GM12875 (cell line): ENCODE measurements around the gene ATXN10.

Source experiments
- H3K4me3 ChIP-seq: one replicate; pipeline ENCODE4 v1.5.1; 2011; ENCODE audit warnings: low read depth, low read length, control low read depth
- TF ChIP-seq, protein P1 (sequence below): IDR thresholded peaks from 2 replicates; pipeline ENCODE4 v1.5.1; 2011; ENCODE audit warnings: low read depth, mild to moderate bottlenecking, control low read depth, inconsistent platforms, low read length, moderate library complexity, borderline replicate concordance; ENCODE audit not compliant: insufficient read depth

ATXN10 gene

GRCh38 chr22:45688600-45689080 lies 17.0 kb downstream of the ATXN10 start:
- no peak overlapping the region for H3K4me3 ChIP-seq
- TF ChIP-seq, protein P1, sequence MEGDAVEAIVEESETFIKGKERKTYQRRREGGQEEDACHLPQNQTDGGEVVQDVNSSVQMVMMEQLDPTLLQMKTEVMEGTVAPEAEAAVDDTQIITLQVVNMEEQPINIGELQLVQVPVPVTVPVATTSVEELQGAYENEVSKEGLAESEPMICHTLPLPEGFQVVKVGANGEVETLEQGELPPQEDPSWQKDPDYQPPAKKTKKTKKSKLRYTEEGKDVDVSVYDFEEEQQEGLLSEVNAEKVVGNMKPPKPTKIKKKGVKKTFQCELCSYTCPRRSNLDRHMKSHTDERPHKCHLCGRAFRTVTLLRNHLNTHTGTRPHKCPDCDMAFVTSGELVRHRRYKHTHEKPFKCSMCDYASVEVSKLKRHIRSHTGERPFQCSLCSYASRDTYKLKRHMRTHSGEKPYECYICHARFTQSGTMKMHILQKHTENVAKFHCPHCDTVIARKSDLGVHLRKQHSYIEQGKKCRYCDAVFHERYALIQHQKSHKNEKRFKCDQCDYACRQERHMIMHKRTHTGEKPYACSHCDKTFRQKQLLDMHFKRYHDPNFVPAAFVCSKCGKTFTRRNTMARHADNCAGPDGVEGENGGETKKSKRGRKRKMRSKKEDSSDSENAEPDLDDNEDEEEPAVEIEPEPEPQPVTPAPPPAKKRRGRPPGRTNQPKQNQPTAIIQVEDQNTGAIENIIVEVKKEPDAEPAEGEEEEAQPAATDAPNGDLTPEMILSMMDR = no peak

DNA sequence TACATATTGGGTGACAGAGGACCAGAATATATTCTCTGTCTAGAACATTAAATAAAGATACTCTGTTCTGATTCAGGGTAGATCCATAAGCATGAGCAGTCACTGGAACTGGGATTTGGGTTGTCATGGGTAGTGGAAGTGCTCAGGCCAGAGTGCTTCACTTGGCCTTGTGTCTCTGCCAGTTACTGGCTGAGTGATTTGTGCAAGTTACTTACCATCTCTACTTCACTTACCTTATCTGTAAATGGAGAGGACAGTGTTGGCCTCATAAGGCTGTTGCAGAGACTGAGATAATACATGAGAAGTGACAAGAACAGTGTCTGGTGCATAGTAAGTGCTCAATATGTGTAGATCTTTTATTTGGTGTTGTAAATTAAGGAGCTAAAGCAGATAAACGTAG lies 17.6 kb downstream of the ATXN10 start:
- H3K4me3 ChIP-seq = no peak overlapping the region
- TF ChIP-seq, protein P1 = no peak

DNA sequence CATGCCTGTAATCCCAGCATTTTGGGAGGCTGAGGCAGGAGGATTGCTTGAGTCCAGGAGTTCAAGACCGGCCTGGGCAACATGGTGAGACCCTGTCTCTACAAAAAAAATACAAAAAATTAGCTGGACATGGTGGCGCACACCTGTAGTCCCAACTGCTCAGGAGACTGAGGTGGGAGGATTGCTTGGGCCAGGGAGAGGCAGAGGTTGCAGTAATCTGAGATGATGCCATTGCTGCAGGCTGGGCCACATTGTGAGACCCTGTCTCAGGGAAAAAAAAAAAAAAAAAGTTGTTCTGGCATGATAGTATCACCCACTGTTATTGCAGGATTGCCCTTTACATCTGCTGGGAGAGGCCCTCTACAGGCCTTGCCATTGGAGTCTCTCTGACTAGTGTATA lies 18.4 kb downstream of the ATXN10 start:
- TF ChIP-seq, protein P1 = no peak
- no peak overlapping the region for H3K4me3 ChIP-seq

DNA sequence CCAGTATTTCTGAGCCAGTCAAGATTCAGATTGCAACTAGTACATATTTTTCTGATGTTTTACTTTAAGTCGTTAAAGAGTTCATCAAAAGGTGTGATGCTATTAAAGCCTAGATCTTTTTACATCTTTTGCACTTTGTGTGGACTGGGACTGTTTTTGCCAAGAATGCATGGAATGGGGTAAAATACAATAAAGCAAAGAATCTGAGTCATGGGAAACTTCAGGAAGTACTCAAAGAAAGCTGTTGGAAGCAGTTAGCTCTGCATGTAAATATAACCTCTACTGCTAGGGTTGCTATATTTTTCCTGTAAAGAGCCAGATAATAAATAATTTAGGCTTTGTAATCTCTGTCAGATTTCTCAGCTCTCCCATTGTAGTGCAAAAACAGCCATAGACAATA lies 20.9 kb downstream of the ATXN10 start:
- no peak overlapping the region for H3K4me3 ChIP-seq
- TF ChIP-seq, protein P1 = no peak

DNA sequence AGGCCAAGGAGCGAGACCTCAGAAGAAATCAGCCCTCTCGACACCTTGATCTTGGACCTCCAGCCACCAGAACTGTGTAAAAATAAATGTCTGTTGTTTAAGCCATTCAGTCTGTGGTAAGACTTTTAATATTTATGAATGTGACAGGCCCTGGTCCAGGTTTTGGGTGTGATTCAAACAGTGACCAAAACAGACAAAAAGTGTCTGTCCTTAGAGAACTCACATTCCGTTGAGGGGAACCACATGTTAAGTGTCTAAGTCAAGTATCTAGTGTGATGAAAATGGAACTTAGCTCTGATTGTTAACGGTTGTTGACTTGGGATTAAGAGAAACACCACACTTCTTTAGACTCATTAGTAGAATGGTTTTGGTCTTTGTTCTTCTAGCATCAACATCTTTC lies 22.2 kb downstream of the ATXN10 start:
- TF ChIP-seq, protein P1 = no peak
- no peak overlapping the region for H3K4me3 ChIP-seq

DNA sequence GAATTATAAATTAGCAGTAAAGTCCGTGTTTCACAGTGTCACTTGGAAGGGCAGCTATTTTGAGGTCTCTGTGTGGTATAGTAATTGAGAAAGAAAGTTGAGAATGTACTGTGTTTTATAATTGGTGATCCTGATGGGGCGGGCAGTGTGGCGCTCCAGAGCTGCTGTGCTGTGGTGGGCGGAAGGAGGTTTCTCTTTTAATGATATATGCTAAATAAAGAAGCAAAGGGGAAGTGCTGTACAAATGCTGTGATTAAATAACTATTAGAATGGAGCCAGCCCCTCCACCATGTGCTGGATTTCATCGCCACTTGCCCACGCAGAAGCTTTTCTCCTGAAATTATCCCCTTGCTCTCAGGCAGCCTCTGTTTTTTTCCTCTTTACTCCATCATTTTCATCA lies 24.6 kb downstream of the ATXN10 start:
- TF ChIP-seq, protein P1 = no peak
- H3K4me3 ChIP-seq = no peak overlapping the region

DNA sequence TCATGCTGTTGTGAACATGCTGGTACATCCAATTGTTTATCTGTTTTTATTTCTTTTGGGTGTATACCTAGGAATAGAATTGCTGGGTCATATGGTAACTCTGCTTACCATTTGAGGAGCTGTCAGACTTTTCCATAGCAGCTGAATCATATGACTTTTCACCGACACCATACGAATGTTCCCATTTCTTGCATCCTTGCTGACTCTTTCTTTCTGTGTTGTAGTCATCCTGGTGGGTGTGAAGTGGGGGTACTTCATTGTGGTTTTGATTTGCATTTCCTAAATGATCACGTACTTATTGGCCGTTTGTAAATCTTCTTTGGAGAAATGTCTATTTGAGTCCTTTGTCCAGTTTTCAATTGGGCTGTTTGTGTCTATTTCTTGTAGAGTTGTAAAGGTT lies 26.5 kb downstream of the ATXN10 start:
- TF ChIP-seq, protein P1 = no peak
- H3K4me3 ChIP-seq = no peak overlapping the region
